Measurements from ENCODE around the gene ADCY7. TPM values are rescaled to one million over a fixed set of nuclear protein-coding genes. Genes with fewer than 3 reads are reported as not detected.
"Not testable (repeated sequence)": the region's sequence is repeated elsewhere in the genome, so short reads cannot be mapped to it uniquely, and the experiment has no call there.

The ADCY7 gene
- total and polyA plus RNA-seq, 2 donors, result 23.1 to 30.9 TPM

DNA sequence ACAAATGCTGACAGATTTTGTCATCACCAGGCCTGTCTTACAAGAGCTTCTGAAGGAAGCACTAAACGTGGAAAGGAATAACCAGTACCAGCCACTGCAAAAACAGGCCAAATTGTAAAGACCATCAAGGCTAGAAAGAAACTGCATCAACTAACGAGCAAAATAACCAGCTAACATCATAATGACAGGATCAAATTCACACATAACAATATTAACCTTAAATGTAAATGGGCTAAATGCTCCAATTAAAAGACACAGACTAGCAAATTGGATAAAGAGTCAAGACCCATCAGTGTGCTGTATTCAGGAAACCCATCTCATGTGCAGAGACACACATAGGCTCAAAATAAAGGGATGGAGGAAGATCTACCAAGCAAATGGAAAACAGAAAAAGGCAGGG, 78.9 kb downstream of the ADCY7 start:
- not testable (repeated sequence) for H3K27me3 ChIP-seq (ENCODE audit: control insufficient read depth in 2 of 2, insufficient read depth in 1 of 2, low read length in 1 of 2); H3K4me3 ChIP-seq (ENCODE audit: low read length in 2 of 2); H3K27ac ChIP-seq (ENCODE audit: low read depth in 1 of 2, low read length in 1 of 2); DNase-seq (ENCODE audit: low read depth in 6 of 9, low spot score in 9 of 9); H3K4me1 ChIP-seq (ENCODE audit: control insufficient read depth in 2 of 2, insufficient read depth in 2 of 2, low read length in 2 of 2); H3K9me3 ChIP-seq (ENCODE audit: control insufficient read depth in 2 of 2, insufficient read depth in 1 of 2, low read length in 1 of 2)
- 100% methylated on average over 2 of the region's 2 CpGs for whole genome bisulfite sequencing
- peaks cover 16 to 20% of the 10 kb centered on the region in 2 donors for H3K36me3 ChIP-seq (ENCODE audit: control insufficient read depth in 2 of 2, insufficient read depth in 2 of 2, low read length in 1 of 2)

DNA sequence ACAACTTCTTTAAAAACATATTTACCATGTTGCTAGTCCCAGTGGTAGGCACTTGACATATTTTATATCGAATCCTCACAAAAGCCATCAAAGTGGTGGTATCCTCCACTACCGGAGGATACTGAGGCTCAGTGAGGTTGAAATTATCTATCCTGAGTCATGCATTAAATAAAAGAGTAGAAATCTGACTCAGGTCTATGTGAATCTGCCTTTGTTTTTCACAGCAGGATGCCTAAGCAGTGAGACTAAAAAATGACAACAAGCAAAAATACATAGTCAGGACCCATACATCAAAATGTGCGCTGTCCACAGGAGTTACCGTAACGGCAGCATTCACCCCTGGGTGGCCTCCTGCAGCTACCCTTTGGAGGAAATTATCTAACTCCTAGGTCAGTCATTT, 84.8 kb downstream of the ADCY7 start:
- no peak for DNase-seq (ENCODE audit: low read depth in 6 of 9, low spot score in 9 of 9)
- H3K4me3 ChIP-seq (ENCODE audit: low read length in 2 of 2), result no peak overlapping the region
- H3K36me3 ChIP-seq (ENCODE audit: control insufficient read depth in 2 of 2, insufficient read depth in 2 of 2, low read length in 1 of 2), result peaks cover 11 to 34% of the 10 kb centered on the region in 2 donors
- no peak overlapping the region for H3K27ac ChIP-seq (ENCODE audit: low read depth in 1 of 2, low read length in 1 of 2)
- WGBS, result 98% methylated on average over 5 of the region's 5 CpGs
- no peaks in the 10 kb centered on the region for H3K4me1 ChIP-seq (ENCODE audit: control insufficient read depth in 2 of 2, insufficient read depth in 2 of 2, low read length in 2 of 2)
- no peaks in the 10 kb centered on the region for H3K27me3 ChIP-seq (ENCODE audit: control insufficient read depth in 2 of 2, insufficient read depth in 1 of 2, low read length in 1 of 2)
- H3K9me3 ChIP-seq (ENCODE audit: control insufficient read depth in 2 of 2, insufficient read depth in 1 of 2, low read length in 1 of 2), result no peaks in the 10 kb centered on the region

DNA sequence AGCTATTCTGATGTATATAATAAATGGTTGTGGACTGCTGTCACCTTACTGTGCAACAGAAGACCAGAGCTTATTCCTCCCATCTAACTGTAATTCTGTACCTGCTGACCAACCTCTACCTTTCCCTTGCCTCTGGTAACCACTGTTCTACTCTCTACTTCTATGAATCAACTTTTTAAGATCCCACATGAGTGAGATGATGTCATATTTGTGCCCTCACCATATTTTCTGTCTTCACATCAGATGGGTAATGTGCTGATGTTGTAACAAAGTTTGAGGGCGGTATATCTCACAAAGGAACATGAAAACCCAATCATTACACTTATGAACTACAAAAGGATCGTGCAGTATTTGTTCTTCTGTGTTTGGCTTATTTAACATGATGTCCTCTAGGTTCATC, 85.6 kb downstream of the ADCY7 start:
- no peak overlapping the region for H3K4me3 ChIP-seq (ENCODE audit: low read length in 2 of 2)
- H3K27ac ChIP-seq (ENCODE audit: low read depth in 1 of 2, low read length in 1 of 2), result no peak overlapping the region
- no peaks in the 10 kb centered on the region for H3K9me3 ChIP-seq (ENCODE audit: control insufficient read depth in 2 of 2, insufficient read depth in 1 of 2, low read length in 1 of 2)
- H3K27me3 ChIP-seq (ENCODE audit: control insufficient read depth in 2 of 2, insufficient read depth in 1 of 2, low read length in 1 of 2), result no peaks in the 10 kb centered on the region
- 99% methylated on average over 2 of the region's 2 CpGs for WGBS
- DNase-seq (ENCODE audit: low read depth in 6 of 9, low spot score in 9 of 9), result no peak
- H3K4me1 ChIP-seq (ENCODE audit: control insufficient read depth in 2 of 2, insufficient read depth in 2 of 2, low read length in 2 of 2), result no peaks in the 10 kb centered on the region
- peaks cover 11 to 37% of the 10 kb centered on the region in 2 donors for H3K36me3 ChIP-seq (ENCODE audit: control insufficient read depth in 2 of 2, insufficient read depth in 2 of 2, low read length in 1 of 2)

DNA sequence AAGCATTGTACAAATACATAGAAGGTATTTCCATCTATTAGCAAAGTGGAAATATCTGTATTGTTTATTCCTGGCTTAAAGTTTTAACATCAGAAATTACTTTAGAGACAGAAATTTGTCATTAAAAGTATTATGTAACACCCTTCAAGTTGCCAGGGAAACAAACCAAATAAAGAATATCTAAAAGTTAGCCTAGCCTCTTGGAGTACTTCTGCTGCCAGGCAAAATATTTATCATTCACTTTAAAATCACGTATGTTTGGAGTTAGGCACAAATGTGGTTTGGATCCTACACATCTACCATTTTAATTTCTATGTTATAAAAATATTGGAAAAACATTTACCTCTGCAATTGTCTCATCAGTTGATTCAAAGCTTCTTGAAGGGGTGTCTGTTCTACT, 87.7 kb downstream of the ADCY7 start:
- Histone ChIP-seq H3K4me3 (ENCODE audit: low read length in 2 of 2) (no peak overlapping the region), H3K9me3 (ENCODE audit: control insufficient read depth in 2 of 2, insufficient read depth in 1 of 2, low read length in 1 of 2) (no peaks in the 10 kb centered on the region), H3K27ac (ENCODE audit: low read depth in 1 of 2, low read length in 1 of 2) (no peak overlapping the region), H3K4me1 (ENCODE audit: control insufficient read depth in 2 of 2, insufficient read depth in 2 of 2, low read length in 2 of 2) (no peaks in the 10 kb centered on the region), H3K27me3 (ENCODE audit: control insufficient read depth in 2 of 2, insufficient read depth in 1 of 2, low read length in 1 of 2) (no peaks in the 10 kb centered on the region), H3K36me3 (ENCODE audit: control insufficient read depth in 2 of 2, insufficient read depth in 2 of 2, low read length in 1 of 2) (peaks cover 17 to 45% of the 10 kb centered on the region in 2 donors)
- DNase-seq (ENCODE audit: low read depth in 6 of 9, low spot score in 9 of 9), result no peak
- WGBS, result 93% methylated on average over 1 of the region's 1 CpG

DNA sequence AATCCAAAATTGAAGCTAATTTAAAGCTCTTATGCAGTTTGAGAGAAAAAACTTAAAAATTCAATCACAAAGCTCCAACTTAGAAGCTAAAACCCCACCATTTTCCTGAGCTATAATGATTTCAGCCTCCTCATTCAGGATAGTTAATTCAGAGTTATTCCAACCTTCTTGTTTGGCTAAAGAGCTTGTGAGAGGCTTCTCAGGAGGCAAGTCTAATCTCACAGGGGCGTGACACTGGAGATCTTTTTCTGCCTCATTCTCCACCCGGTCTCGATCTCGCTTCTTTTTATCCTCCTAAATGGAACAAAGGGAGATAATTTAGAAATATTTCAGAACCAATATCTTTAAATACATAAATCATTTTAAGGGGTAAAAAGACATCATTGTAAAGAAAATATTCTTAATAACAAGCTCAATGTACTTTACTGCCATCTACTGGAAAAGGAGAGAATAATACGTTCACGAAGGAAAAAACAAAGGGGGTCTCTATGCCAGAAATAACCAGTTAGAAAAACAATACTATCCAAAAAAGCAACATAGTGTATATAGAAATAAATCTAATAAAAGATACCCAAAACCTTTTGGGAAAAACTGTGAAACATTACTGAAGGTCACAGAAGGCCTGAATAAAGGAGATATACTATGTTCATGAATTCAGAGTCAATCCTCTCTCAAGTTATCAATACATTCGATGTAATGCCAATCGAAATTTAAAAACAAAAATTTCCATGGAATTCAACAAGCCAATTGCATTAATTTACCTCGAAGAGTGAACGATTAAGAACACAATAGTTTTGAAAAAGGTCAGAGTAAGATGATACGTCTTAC, 88.5 kb downstream of the ADCY7 start:
- no peak overlapping the region for H3K4me3 ChIP-seq (ENCODE audit: low read length in 2 of 2)
- no peaks in the 10 kb centered on the region for H3K4me1 ChIP-seq (ENCODE audit: control insufficient read depth in 2 of 2, insufficient read depth in 2 of 2, low read length in 2 of 2)
- peak in 2 of 9 donors; percentile 18 to 47 for DNase-seq (ENCODE audit: low read depth in 6 of 9, low spot score in 9 of 9)
- WGBS, result 87% methylated on average over 11 of the region's 11 CpGs
- no peaks in the 10 kb centered on the region for H3K27me3 ChIP-seq (ENCODE audit: control insufficient read depth in 2 of 2, insufficient read depth in 1 of 2, low read length in 1 of 2)
- H3K9me3 ChIP-seq (ENCODE audit: control insufficient read depth in 2 of 2, insufficient read depth in 1 of 2, low read length in 1 of 2), result no peaks in the 10 kb centered on the region
- peaks cover 17 to 47% of the 10 kb centered on the region in 2 donors for H3K36me3 ChIP-seq (ENCODE audit: control insufficient read depth in 2 of 2, insufficient read depth in 2 of 2, low read length in 1 of 2)
- no peak overlapping the region for H3K27ac ChIP-seq (ENCODE audit: low read depth in 1 of 2, low read length in 1 of 2)

DNA sequence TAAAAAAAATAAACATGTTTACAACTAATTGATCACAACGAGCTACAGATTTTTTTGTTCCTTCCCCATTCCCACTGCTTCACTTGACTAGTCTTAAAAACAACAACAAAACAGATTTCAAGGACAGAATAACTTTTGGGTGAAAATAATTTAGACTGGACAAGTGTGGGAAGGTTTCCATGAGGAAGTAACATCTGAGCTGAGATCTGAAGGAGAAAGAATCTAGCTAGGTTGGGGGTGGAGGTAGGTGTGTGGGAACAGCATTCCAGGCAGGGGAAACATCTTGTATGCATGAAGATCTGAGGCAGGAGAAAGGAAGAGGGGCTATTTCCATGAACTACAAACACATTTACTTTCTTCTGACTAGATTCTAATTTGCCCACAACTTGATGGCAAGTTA, 93.3 kb downstream of the ADCY7 start:
- no peak overlapping the region for H3K27ac ChIP-seq (ENCODE audit: low read depth in 1 of 2, low read length in 1 of 2)
- DNase-seq (ENCODE audit: low read depth in 6 of 9, low spot score in 9 of 9), result no peak
- peaks cover 20 to 55% of the 10 kb centered on the region in 2 donors for H3K36me3 ChIP-seq (ENCODE audit: control insufficient read depth in 2 of 2, insufficient read depth in 2 of 2, low read length in 1 of 2)
- no peaks in the 10 kb centered on the region for H3K27me3 ChIP-seq (ENCODE audit: control insufficient read depth in 2 of 2, insufficient read depth in 1 of 2, low read length in 1 of 2)
- no peaks in the 10 kb centered on the region for H3K9me3 ChIP-seq (ENCODE audit: control insufficient read depth in 2 of 2, insufficient read depth in 1 of 2, low read length in 1 of 2)
- H3K4me1 ChIP-seq (ENCODE audit: control insufficient read depth in 2 of 2, insufficient read depth in 2 of 2, low read length in 2 of 2), result no peaks in the 10 kb centered on the region
- H3K4me3 ChIP-seq (ENCODE audit: low read length in 2 of 2), result no peak overlapping the region
- 77% methylated on average over 1 of the region's 1 CpG for WGBS

DNA sequence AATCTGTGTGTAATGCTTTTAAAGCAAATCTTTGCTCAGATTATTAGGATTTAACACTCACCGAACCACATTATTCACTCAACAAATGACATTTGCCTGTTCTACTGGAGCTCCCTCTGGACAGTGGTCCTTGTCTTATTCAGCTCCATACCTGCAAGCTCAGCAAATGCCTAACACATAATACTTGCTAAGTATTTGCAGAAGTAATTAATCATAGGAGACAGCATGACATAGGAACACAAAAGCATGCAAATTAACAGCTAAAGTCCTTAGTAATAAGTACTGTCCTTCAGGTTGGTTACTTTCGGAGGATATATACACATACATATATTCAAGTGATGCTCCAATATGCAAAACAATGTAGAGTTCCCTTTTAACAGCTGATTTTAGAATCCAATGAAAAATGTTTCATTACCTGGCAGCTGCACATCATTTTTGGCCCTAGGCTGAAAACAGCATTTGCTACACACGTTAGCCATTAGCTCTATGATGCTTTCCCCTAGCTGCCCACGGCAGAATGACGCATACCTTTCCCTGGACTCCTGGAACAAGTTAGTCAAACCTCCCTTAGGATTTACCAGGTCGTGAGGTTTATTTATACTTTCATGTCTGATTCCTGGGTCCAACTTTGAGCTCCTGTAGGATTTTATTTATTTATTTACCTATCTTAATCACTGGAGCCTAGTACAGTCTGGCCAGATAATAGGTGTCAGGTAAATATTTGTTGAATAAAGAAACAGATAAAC, 93.9 kb downstream of the ADCY7 start:
- DNase-seq (ENCODE audit: low read depth in 6 of 9, low spot score in 9 of 9), result no peak
- Histone ChIP-seq H3K27ac (ENCODE audit: low read depth in 1 of 2, low read length in 1 of 2) (no peak overlapping the region), H3K36me3 (ENCODE audit: control insufficient read depth in 2 of 2, insufficient read depth in 2 of 2, low read length in 1 of 2) (peaks cover 23 to 59% of the 10 kb centered on the region in 2 donors), H3K27me3 (ENCODE audit: control insufficient read depth in 2 of 2, insufficient read depth in 1 of 2, low read length in 1 of 2) (no peaks in the 10 kb centered on the region), H3K4me1 (ENCODE audit: control insufficient read depth in 2 of 2, insufficient read depth in 2 of 2, low read length in 2 of 2) (no peaks in the 10 kb centered on the region), H3K9me3 (ENCODE audit: control insufficient read depth in 2 of 2, insufficient read depth in 1 of 2, low read length in 1 of 2) (no peaks in the 10 kb centered on the region), H3K4me3 (ENCODE audit: low read length in 2 of 2) (no peak overlapping the region)
- WGBS, result 96% methylated on average over 6 of the region's 6 CpGs

DNA sequence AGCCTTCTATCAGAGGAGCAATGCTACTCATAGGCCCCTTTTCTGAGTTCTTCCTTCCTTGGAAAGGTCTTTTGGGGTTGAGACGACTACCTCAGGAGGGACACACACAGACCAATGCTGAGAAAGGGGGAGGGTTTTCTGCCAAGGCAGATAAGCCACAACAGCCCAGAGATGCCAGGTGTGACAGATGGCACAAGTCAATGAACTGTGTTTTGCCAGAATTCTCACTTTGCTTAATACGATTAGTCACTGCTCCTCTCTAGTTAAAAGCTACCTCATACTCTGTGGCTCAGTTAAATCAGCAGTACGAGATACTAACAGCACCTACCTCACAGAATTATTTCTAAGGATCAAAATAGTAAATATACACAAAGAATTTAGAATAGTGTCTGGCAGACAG, 94.4 kb downstream of the ADCY7 start:
- WGBS, result 54% methylated on average over 3 of the region's 3 CpGs
- H3K9me3 ChIP-seq (ENCODE audit: control insufficient read depth in 2 of 2, insufficient read depth in 1 of 2, low read length in 1 of 2), result no peaks in the 10 kb centered on the region
- no peaks in the 10 kb centered on the region for H3K4me1 ChIP-seq (ENCODE audit: control insufficient read depth in 2 of 2, insufficient read depth in 2 of 2, low read length in 2 of 2)
- DNase-seq (ENCODE audit: low read depth in 6 of 9, low spot score in 9 of 9), result no peak
- peaks cover 23 to 61% of the 10 kb centered on the region in 2 donors for H3K36me3 ChIP-seq (ENCODE audit: control insufficient read depth in 2 of 2, insufficient read depth in 2 of 2, low read length in 1 of 2)
- no peak overlapping the region for H3K27ac ChIP-seq (ENCODE audit: low read depth in 1 of 2, low read length in 1 of 2)
- no peaks in the 10 kb centered on the region for H3K27me3 ChIP-seq (ENCODE audit: control insufficient read depth in 2 of 2, insufficient read depth in 1 of 2, low read length in 1 of 2)
- H3K4me3 ChIP-seq (ENCODE audit: low read length in 2 of 2), result no peak overlapping the region

DNA sequence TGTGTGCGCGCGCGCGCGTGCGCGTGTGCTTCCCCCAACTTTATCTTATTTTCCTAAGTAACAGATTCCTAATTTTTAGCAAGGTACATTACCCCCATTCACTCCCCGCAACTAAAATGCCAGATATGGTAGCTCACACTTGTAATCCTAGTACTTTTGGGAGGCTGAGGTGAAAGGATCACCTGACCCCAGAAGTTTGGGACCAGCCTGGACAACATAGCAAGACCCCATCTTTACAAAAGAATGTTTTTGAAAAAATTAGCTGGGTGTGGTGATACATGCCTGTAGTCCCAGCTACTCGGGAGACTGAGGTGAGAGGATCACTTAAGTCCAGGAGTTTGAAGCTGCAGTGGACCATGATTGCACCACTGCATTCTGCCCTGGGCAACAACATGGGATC, 97.3 kb downstream of the ADCY7 start:
- Histone ChIP-seq H3K27ac (ENCODE audit: low read depth in 1 of 2, low read length in 1 of 2) (no peak overlapping the region), H3K9me3 (ENCODE audit: control insufficient read depth in 2 of 2, insufficient read depth in 1 of 2, low read length in 1 of 2) (no peaks in the 10 kb centered on the region), H3K4me3 (ENCODE audit: low read length in 2 of 2) (no peak overlapping the region), H3K4me1 (ENCODE audit: control insufficient read depth in 2 of 2, insufficient read depth in 2 of 2, low read length in 2 of 2) (peaks cover 3 to 7% of the 10 kb centered on the region in 2 donors), H3K36me3 (ENCODE audit: control insufficient read depth in 2 of 2, insufficient read depth in 2 of 2, low read length in 1 of 2) (peaks cover 17 to 55% of the 10 kb centered on the region in 2 donors), H3K27me3 (ENCODE audit: control insufficient read depth in 2 of 2, insufficient read depth in 1 of 2, low read length in 1 of 2) (no peaks in the 10 kb centered on the region)
- 91% methylated on average over 10 of the region's 10 CpGs for WGBS
- no peak for DNase-seq (ENCODE audit: low read depth in 6 of 9, low spot score in 9 of 9)
